K562 (cell line): Measurements from ENCODE around the gene PDE6G. TPM values are rescaled to one million over a fixed set of nuclear protein-coding genes. Genes with fewer than 3 reads are reported as not detected.

ENCODE experiments used
- CBX3 ChIP-seq, 2 experiments: IDR thresholded peaks; 1 replicate in 1 of 2; 2 replicates in 1 of 2; pipeline ENCODE4 v1.6.1; 2012; ENCODE audit warnings: inconsistent platforms in 2 of 2, low read length in 2 of 2, borderline replicate concordance in 1 of 2, control low read depth in 1 of 2
- ELK3 ChIP-seq: fragments of 450-650 bp; formaldehyde crosslinking; IDR thresholded peaks from 2 replicates; pipeline ENCODE4 v1.4.0; 2020; ENCODE audit warnings: mild to moderate bottlenecking
- FOSL1 ChIP-seq: fragments of 200-800 bp; sonication (Bioruptor generic); conservative IDR thresholded peaks from 2 replicates; pipeline ENCODE4 v1.6.1; 2016; ENCODE audit warnings: missing genetic modification characterization, missing compliant biosample characterization
- SMARCA5 ChIP-seq: fragments of 450-650 bp; IDR thresholded peaks from 2 replicates; pipeline ENCODE4 v1.6.1; 2016
- TBP ChIP-seq: optimal IDR thresholded peaks from 2 replicates; pipeline ENCODE3; 2011; ENCODE audit warnings: low read depth, low read length, improper control_type of control experiment
- ZNF143 ChIP-seq: sonication (generic); formaldehyde crosslinking; IDR thresholded peaks from 2 replicates; pipeline ENCODE4 v1.9.0; 2022; ENCODE audit warnings: mild to moderate bottlenecking, missing genetic modification reagents
- ZNF197 ChIP-seq: fragments of 200-800 bp; sonication (Bioruptor generic); IDR thresholded peaks from 2 replicates; pipeline ENCODE4 v1.6.1; 2016; ENCODE audit warnings: low read depth, missing genetic modification characterization, missing compliant biosample characterization
- ZNF212 ChIP-seq: fragments of 450-650 bp; formaldehyde crosslinking; IDR thresholded peaks from 2 replicates; pipeline ENCODE4 v1.4.0; 2020; ENCODE audit warnings: mild to moderate bottlenecking
- ZNF592 ChIP-seq: fragments of 450-650 bp; IDR thresholded peaks from 2 replicates; pipeline ENCODE4 v1.6.1; 2017; ENCODE audit warnings: antibody characterized with exemption, mild to moderate bottlenecking
- polyA plus RNA-seq, 8 experiments: library from polyadenylated mRNA; depleted of rRNA in 4 of 8; stranded (reverse) in 5 of 8; unstranded in 3 of 8; fragments of >200 nt; fragmentation: Nextera tagmentation in 2 of 8; fragmentation: Illumina TruSeq in 1 of 8; extraction: Ambion mirVana in 2 of 8; extraction: Trizol in 1 of 8; gene quantifications; 2 replicates each; pipeline versions ENCODE4 v1.2.1 to v1.2.3, GENCODE V29; 2011 to 2014; ENCODE audit warnings: inconsistent platforms in 1 of 8, missing spikeins in 1 of 8
- total RNA-seq, 7 experiments: library from RNA; depleted of rRNA in 6 of 7; stranded (reverse); fragments of >200 nt in 6 of 7; fragmentation: Illumina TruSeq in 2 of 7; extraction: Trizol in 2 of 7; gene quantifications; 2 replicates each; pipeline versions ENCODE4 v1.2.1 to v1.2.3, GENCODE V29; 2011 to 2021; ENCODE audit warnings: low replicate concordance in 1 of 7
- TF ChIP-seq, protein P1 (sequence below): fragments of 250-450 bp; sonication (Bioruptor Pico); IDR thresholded peaks from 2 replicates; pipeline ENCODE4 v1.8.0; 2021; ENCODE audit warnings: moderate library complexity, mild to moderate bottlenecking, inconsistent platforms
- TF ChIP-seq, protein P2 (sequence below): fragments of 450-650 bp; IDR thresholded peaks from 2 replicates; pipeline ENCODE4 v1.6.1; 2016; ENCODE audit warnings: mild to moderate bottlenecking, moderate library complexity

The PDE6G gene
- total and polyA plus RNA-seq, 9 of the 15 experiments (the other 6 are each of a cell fraction or from before 2014, with no cell fraction given), result 0.14 to 0.59 TPM; not detected in 7

DNA sequence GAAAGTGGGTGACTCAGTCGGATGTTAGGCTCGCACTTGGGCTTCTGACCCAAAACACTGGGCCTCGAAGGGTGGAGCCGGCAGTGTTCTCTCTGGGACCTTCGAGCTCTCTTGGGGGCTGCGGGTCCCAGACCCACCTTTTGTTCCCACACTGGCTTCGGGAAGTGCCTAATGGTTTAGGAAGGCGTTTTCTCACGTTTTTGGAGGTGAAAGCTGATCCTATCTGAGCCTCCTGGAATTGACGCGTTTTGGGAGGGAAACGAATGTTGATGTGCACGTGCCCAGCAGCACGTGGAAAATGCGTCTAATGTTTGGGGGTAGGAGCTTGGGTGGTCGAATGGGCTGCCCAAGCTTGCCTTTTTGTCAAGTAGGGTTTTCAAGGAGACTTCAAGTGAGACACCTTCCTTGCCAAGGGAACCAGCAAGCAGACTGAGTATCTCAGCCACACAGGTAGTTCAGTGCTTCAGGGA, 28.1 kb upstream of the PDE6G start (continued):
- TF ChIP-seq, protein P1, sequence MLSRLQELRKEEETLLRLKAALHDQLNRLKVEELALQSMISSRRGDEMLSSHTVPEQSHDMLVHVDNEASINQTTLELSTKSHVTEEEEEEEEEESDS (CRISPR knock-in tag), result no peak
- TF ChIP-seq ZNF143 (CRISPR knock-in tag) (0 out of 2 replicates have a peak, but pooled peaks have one; percentile 36), ELK3 (no peak), ZNF592 (peak; percentile 86), ZNF212 (CRISPR knock-in tag) (no peak), CBX3 (IDR thresholded peaks at IDR 0.05; ENCODE audit: borderline replicate concordance in 1 of 2, low read length in 2 of 2) (peak in 1 of 2 experiments; percentile 95; a peak in 2 of 3 replicates), TBP (peak; percentile 9), SMARCA5 (no peak), ZNF197 (CRISPR knock-in tag) (no peak), FOSL1 (peak; percentile 54)
- TF ChIP-seq, protein P2, sequence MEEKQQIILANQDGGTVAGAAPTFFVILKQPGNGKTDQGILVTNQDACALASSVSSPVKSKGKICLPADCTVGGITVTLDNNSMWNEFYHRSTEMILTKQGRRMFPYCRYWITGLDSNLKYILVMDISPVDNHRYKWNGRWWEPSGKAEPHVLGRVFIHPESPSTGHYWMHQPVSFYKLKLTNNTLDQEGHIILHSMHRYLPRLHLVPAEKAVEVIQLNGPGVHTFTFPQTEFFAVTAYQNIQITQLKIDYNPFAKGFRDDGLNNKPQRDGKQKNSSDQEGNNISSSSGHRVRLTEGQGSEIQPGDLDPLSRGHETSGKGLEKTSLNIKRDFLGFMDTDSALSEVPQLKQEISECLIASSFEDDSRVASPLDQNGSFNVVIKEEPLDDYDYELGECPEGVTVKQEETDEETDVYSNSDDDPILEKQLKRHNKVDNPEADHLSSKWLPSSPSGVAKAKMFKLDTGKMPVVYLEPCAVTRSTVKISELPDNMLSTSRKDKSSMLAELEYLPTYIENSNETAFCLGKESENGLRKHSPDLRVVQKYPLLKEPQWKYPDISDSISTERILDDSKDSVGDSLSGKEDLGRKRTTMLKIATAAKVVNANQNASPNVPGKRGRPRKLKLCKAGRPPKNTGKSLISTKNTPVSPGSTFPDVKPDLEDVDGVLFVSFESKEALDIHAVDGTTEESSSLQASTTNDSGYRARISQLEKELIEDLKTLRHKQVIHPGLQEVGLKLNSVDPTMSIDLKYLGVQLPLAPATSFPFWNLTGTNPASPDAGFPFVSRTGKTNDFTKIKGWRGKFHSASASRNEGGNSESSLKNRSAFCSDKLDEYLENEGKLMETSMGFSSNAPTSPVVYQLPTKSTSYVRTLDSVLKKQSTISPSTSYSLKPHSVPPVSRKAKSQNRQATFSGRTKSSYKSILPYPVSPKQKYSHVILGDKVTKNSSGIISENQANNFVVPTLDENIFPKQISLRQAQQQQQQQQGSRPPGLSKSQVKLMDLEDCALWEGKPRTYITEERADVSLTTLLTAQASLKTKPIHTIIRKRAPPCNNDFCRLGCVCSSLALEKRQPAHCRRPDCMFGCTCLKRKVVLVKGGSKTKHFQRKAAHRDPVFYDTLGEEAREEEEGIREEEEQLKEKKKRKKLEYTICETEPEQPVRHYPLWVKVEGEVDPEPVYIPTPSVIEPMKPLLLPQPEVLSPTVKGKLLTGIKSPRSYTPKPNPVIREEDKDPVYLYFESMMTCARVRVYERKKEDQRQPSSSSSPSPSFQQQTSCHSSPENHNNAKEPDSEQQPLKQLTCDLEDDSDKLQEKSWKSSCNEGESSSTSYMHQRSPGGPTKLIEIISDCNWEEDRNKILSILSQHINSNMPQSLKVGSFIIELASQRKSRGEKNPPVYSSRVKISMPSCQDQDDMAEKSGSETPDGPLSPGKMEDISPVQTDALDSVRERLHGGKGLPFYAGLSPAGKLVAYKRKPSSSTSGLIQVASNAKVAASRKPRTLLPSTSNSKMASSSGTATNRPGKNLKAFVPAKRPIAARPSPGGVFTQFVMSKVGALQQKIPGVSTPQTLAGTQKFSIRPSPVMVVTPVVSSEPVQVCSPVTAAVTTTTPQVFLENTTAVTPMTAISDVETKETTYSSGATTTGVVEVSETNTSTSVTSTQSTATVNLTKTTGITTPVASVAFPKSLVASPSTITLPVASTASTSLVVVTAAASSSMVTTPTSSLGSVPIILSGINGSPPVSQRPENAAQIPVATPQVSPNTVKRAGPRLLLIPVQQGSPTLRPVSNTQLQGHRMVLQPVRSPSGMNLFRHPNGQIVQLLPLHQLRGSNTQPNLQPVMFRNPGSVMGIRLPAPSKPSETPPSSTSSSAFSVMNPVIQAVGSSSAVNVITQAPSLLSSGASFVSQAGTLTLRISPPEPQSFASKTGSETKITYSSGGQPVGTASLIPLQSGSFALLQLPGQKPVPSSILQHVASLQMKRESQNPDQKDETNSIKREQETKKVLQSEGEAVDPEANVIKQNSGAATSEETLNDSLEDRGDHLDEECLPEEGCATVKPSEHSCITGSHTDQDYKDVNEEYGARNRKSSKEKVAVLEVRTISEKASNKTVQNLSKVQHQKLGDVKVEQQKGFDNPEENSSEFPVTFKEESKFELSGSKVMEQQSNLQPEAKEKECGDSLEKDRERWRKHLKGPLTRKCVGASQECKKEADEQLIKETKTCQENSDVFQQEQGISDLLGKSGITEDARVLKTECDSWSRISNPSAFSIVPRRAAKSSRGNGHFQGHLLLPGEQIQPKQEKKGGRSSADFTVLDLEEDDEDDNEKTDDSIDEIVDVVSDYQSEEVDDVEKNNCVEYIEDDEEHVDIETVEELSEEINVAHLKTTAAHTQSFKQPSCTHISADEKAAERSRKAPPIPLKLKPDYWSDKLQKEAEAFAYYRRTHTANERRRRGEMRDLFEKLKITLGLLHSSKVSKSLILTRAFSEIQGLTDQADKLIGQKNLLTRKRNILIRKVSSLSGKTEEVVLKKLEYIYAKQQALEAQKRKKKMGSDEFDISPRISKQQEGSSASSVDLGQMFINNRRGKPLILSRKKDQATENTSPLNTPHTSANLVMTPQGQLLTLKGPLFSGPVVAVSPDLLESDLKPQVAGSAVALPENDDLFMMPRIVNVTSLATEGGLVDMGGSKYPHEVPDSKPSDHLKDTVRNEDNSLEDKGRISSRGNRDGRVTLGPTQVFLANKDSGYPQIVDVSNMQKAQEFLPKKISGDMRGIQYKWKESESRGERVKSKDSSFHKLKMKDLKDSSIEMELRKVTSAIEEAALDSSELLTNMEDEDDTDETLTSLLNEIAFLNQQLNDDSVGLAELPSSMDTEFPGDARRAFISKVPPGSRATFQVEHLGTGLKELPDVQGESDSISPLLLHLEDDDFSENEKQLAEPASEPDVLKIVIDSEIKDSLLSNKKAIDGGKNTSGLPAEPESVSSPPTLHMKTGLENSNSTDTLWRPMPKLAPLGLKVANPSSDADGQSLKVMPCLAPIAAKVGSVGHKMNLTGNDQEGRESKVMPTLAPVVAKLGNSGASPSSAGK, result peak; percentile 98
